Islet of Langerhans (tissue), 1 donor: ENCODE measurements around the gene TTYH3.
"Not testable (repeated sequence)": the region's sequence is repeated elsewhere in the genome, so short reads cannot be mapped to it uniquely, and the experiment has no call there.

ENCODE experiments used
- FAIRE-seq: peaks from one replicate; lab custom pipeline; 2011; peaks lifted over from hg19 to GRCh38; lab: Jason Lieb, UNC

The TTYH3 gene

DNA sequence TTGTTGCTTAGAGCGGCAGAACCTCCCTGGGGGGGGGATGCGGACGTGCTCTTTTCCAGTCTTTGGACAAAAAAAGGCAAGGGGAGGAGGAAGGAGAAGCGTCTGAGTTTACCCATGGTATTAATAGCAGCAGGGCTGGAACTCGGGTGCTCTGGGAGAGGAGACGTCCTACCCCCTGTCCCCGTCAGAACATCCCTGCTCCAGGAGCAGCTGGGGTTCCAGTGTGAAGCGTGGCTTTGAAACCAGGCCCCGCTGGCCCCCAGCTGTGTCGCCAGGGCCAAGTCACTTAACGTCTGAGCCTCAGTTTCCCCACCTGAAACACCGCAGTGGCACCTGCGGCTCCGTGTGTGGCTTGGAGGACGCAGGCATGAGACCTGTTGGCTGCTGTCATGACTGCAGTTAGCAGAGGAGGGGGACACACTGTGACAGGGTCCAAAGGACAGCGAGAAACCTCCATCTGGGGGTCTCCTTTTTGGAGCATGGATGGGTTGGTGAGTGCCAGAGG is 57.6 kb downstream of the TTYH3 start:
- no peak for FAIRE-seq

DNA sequence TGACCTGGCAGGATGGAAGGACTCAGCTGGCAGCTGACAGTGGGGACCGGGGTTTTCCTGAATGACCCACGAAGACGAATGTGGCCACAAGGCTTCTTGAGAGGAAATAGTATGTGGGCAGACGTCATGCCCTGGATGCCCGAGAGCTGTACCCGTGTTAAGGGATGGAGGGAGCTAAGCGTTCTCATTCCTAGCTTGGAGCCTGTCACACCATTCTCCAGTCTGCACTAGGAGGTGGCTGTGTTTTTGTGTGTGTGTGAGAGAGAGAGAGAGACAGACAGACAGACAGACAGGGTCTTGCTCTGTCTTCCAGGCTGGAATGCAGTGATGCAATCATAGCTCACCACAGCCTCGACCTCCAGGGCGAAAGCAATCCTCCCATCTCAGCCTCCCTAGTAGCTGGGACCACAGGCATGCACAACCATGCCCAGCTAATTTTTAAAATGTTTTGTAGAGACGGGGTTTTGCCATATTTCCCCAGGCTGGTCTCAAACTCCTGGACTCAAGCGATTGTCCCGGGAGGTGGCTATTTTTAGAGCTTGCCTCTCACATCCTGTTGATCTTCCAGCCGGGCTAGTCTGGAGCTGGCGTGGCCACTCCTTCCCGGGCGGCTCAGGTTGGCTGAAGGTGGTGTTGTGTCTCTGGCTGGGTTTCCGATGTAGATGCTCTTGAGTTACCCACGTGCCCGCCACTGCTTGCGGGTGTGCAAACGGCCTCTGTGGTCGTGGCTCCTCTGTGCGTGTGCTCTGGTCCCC is 58.3 kb downstream of the TTYH3 start:
- no peak for FAIRE-seq

DNA sequence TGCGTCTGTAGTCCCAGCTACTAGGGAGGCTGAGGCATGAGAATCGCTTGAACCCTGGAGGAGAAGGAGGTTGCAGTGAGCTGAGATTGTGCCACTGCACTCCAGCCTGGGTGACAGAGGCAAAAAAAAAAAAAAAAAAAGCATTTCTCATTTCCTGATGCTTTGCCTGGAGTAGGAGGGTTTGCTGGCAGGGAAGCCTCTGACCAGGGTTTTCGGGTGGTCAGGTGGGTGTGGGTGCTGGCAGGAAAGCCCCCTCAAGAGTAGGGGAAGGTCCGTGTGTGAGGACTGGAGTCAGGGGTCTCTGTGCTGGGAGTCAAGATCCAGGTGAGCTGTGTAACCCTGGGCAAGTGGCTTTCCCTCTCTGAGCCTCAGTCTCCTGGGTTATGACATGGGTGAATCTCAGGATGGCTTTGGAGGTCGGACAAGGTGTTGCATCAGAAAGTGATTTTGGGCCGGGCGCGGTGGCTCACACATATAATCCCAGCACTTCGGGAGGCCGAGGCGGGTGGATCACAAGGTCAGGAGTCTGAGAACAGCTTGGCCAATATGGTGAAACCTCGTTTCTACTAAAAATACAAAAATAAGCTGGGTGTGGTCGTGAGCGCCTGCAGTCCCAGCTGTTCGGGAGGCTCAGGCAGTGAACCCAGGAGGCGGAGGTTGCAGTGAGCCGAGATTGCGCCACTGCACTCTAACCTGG is 59.4 kb downstream of the TTYH3 start:
- FAIRE-seq, result no peak

DNA sequence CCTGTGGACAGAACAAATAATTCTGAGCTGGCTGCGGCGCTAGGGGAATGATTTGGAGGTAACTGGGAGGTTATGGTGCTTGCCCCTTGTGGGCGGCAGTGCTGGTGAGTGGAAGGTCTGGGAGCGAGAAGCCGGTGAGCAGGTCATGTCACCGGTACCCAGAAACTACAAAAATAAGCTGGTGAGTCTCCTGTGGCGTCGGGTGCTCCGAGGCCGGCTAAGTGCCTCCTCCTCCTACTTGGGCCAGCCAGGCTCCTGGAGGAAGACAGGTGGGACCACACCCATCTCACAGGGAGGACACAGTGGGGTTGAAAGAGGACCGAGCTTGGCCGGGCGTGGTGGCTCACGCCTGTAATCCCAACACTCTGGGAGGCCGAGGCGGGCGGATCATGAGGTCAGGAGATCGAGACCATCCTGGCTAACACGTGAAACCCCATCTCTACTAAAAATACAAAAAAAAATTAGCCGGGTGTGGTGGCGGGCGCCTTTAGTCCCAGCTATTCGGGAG is 60.2 kb downstream of the TTYH3 start:
- not testable (repeated sequence) for FAIRE-seq

DNA sequence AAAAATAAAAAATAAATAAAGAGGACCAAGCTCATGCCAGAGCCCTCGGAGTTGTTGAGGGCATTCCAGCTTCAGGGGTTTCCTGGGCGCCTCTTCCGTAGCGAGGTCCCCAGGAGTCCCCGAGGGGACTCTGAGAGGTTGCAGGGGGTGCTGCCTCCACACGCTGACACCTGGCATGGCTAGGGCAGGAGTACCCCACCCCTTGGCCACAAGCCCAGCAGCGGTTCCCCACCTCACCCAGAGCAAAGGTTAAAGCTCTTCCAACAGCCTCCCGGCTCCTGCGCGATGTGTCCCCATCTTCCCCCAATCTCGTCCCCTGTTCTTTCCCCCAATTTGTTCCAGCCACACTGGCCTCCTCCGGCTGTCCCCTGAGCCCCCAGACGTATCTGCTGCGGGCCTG is 60.8 kb downstream of the TTYH3 start:
- FAIRE-seq, result no peak

DNA sequence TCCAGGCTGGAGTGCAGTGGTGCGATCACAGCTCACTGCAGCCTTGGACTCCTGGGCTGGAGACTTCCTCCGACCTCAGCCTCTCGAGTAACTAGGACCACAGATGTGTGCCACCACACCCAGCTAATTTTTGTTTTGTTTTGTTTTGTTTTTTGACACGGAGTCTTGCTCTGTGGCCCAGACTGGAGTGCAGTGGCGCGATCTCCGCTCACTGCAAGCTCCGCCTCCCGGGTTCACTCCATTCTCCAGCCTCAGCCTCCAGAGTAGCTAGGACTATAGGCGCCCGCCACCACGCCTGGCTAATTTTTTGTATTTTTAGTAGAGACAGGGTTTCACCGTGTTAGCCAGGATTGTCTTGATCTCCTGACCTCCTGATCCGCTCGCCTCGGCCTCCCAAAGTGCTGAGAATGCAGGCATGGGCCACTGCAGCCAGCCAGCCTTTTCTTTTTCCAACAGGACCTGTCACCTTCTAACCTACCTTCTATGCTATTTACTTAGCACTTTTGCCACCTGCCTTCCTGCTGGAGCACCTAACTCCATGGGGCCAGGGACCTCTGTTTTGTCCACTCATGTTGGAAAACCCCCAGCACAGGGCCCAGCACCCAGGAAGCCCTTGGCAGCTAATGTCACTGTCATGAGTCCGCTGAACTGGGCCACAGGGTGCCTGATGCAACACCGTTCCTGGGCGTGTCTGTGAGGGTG is 61.8 kb downstream of the TTYH3 start:
- not testable (repeated sequence) for FAIRE-seq

DNA sequence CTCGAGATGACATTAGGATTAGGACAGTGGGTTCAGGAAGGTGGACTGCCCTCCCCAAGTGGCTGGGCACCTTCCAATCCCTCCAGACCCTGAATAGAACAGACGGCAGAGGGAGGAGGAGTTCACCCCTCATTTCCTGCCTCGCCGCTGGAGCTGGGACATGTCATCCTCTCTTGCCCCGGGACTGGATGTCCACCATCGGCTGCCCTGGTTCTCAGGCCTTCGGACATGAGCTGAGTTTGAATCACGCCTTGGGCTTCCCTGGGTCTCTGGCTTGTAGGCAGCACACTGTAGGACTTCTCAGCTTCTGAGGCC is 62.3 kb downstream of the TTYH3 start:
- FAIRE-seq, result not testable (repeated sequence)

DNA sequence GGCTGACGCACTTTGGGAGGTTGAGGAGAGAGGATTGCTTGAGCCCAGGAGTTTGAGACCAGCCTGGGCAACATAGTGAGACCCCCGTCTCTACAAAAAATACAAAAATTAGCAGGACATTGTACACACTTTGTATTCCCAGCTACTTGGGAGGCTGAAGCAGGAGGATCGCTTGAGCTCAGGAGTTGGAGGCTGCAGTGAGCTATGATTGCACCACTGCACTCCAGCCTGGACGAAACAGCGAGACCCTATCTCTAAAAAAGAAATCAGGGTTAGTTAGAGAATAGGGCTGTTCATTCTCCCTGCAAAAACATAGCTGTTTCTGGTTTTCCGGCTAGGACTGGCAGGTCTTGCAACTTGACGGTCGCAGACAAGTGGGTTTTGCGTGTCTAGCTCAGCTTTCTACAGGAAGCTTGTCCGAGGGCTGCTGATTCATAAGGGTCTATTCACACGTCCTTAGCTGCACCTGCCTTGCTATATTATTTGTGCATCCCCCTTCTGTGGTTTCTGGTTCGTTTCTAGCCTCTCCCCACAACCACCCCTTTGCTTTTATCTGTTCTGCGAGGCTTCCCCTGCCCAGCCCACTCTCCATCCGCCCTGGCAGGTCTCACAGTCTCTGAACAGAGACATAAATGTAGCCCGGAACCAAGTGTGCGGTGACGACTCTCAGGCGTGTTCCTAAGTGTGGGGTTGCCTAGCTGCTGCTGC is 66.9 kb downstream of the TTYH3 start:
- no peak for FAIRE-seq

DNA sequence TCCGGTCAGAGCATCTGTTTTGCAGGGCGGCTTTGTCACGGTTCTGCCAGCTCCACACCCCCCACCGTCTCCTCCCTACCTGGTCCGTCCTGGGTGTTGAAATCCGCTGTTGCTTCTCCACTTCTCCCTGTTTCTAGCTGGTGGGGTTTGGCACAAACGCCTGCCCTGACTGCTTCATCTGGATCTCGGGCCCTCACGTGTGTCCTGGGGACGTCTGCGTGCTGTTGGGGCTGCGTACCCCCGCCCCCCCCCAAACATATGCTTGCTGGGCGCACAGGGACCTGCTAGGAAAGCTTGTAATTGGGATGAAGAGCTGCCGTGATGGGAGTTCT is 67.5 kb downstream of the TTYH3 start:
- no peak for FAIRE-seq

DNA sequence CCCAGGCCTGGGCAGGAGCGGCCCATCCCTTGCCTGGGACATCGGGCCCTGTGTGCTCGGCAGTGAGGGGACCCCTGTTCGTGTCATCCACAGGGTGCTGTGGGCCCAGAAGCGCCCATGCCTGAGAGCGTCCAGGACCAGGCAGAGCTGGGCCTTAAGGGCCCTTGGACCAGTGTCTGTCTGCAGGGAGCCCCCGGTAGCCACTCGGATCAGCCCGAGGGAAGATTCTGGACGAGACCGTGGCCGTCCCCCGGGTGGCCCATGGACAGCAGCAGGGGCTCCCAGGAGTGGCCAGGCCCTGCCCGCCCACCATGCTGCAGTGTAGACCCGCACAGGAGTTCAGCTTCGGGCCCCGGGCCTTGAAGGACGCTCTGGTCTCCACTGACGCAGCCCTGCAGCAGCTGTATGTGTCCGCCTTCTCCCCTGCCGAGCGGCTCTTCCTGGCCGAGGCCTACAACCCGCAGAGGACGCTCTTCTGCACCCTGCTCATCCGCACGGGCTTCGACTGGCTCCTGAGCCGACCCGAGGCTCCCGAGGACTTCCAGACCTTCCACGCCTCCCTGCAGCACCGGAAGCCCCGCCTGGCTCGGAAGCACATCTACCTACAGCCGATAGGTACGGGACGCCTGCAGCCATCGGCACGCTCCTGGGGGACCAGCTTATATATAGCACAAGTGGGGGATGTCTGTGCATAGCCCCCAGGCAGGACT is 68.5 kb downstream of the TTYH3 start:
- no peak for FAIRE-seq

DNA sequence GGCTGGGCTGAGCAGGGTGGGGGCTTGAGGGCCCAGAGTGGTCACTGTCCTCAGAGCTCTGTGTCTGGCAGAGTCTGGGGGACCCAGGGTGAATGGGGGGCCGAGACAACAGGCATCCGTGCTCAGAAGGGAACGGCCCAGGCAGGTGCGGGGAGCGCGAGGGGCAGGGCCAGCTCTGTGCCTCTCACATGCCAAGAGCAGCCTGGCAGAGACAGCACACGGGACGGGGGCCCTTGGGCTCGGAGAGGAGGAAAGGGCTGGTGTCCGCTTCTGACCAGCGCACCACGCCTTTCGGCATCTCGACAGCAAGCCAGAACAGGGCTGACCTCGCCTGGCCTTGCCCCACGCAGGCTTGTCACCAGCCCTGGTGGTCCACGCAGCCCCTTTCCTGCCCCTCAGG is 69.6 kb downstream of the TTYH3 start:
- no peak for FAIRE-seq

DNA sequence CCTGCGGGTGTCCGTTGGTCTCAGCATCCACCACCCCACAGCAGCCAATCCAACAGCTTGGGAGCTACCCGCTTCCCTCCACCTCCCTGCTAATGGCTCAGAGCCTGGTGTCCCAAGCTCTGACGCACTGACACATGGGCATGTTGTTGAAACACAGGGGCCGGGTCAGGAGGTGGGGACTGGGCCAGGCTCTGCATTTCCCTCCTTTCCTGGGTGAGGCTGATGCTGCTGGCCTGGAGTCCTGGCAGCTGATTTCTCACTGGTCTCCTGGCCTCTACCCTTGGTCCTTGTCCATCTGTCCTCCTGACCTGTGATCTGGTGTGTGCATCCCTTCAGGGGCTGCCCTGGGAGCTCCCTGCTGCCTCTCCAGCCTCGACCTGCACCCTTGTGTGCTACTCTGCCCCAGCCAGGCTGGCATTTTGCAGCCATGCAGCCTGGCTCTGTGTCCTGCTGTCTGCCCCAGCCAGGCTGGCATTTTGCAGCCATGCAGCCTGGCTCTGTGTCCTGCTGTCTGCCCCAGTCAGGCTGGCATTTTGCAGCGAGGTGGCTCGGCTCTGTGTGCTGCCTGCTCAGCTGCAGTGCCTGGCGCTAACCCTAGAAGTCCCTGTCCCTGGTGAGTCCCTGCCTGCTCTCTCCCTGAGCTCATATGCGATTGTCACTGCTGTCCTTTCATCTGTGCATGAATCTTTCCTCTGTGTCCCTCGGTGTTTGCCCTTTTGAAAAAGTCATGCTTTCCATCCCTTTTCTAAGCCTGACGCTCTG is 70.2 kb downstream of the TTYH3 start:
- no peak for FAIRE-seq

DNA sequence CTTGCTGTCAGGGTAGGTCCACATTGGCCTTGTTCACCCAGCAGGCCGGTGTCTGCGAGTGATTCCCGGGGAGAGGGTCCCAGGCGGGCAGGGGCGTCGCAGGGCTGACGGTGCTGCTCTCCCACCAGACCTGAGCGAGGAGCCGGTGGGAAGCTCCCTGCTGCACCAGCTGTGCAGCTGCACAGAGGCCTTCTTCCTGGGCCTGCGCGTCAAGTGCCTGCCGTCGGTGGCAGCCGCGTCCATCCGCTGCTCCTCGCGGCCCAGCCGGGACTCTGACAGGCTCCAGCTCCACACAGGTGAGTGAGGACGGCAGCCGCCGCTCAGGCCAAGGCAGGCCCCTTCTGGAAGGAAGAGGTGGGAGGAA is 70.8 kb downstream of the TTYH3 start:
- no peak for FAIRE-seq

DNA sequence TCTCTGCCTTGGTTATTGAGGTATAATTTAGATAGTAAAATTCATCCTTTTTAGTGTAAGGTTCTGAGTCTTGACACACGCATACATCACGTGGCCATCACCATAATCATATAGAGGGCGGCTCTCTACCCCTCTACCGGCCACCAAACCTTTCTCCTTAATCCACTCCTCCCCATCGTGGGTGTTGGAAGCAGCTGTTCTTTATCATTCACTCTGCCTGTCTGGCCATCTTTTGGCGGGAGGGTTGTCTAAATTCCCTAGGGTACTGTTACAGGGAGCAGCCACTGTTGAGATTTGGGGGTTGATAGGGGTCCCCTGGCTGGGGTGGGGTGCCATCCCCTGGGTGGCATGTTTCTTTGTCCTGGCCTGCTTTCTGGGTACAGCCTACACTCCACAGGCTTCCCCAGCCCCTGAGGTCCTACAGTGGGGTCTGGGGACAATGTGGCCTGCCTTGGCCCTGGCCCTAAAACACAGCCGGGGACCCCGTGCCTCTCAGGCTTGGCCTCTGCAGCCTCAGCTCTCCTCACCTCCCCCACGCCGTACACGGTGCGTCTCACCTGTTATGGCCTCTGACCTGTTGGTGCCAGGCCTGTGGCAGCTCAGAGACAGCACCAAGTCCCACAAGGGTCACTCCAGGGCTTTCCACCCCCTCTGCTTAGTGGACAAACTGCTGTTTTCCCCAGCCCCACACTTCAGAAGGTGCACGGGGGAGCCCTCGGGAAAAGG is 73.7 kb downstream of the TTYH3 start:
- FAIRE-seq, result no peak

DNA sequence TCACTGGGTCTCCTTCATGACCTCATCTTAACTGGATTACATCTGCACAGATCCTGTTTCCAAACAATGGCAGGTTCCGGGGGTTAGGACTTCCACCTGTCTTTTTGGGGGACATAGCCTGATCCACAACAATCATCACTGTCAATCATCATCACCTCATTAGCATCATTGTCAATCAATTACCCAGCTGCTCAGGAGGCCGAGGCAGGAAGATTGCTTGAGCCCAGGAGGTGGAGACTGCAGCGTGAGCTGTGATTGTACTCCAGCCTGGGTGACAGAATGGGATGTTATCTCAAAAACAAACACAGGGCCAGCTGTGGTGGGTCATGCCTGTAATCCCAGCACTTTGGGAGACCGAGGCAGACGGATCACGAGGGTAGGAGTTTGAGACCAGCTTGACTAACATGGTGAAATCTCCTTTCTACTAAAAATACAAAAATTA is 74.9 kb downstream of the TTYH3 start:
- FAIRE-seq, result no peak

DNA sequence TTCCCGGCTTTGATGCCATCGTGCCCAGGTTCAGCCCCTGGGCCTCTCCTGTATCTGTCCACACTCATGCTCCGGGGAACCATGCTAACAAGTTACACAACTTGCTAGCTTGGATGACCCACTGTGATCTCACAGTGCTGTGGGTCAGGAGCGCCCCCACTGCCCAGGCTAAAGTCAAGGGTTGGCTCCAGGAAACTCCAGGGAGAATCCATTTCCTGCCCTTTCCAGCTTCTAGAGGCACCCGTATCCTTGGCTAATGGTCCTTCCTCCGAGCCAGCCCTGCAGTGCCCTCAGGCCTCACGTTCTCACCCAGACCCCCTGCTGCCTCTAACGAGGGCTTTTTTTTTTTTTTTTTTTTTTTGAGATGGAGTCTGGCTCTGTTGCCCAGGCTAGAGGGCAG is 75.7 kb downstream of the TTYH3 start:
- FAIRE-seq, result no peak

DNA sequence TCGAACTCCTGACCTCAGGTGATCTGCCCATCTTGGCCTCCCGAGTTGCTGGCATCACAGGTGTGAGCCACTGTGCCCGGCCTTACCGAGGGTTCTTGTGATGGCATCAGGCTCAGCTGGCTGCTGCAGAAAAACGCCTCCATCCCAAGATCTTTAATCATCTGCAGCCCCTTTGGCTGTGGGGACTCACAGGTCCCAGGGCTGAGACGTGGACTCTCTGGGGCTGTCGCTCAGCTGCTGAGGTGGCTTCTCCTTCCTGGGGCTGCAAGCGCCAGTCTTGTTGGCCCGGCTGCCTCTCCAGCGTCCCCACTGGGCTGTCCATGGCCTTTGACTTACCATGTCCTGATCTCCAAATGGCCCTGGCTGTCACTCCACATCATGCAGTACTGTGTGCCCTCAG is 76.3 kb downstream of the TTYH3 start:
- no peak for FAIRE-seq

DNA sequence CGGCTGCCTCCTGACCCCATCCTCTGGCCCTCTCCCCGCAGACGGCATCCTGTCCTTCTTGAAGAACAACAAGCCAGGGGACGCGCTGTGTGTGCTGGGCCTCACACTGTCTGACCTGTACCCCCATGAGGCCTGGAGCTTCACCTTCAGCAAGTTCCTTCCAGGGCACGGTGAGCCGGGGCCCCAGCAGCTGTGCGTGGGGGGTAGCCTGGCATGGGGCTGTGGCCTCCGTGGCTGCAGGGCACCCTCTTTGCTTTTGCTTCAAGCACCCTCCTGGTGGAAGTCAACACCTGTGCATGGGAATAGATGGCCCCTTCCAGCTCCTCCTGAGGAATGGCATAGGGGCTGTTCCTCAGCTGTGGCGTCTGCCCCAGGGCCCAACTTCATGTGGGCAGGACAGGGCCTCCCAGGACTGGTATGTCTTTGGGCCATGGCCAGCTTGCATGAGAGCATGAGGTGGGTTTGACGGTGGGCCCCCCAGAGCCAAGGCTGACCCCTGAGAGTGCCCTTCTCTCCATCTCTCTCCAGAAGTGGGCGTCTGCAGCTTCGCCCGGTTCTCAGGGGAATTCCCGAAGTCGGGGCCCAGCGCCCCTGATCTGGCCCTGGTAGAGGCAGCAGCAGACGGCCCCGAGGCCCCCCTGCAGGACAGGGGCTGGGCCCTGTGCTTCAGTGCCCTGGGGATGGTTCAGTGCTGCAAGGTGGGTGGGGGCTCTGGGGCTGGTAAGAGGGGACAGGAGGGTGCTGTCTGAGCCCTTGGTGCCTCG is 76.9 kb downstream of the TTYH3 start:
- FAIRE-seq, result no peak

DNA sequence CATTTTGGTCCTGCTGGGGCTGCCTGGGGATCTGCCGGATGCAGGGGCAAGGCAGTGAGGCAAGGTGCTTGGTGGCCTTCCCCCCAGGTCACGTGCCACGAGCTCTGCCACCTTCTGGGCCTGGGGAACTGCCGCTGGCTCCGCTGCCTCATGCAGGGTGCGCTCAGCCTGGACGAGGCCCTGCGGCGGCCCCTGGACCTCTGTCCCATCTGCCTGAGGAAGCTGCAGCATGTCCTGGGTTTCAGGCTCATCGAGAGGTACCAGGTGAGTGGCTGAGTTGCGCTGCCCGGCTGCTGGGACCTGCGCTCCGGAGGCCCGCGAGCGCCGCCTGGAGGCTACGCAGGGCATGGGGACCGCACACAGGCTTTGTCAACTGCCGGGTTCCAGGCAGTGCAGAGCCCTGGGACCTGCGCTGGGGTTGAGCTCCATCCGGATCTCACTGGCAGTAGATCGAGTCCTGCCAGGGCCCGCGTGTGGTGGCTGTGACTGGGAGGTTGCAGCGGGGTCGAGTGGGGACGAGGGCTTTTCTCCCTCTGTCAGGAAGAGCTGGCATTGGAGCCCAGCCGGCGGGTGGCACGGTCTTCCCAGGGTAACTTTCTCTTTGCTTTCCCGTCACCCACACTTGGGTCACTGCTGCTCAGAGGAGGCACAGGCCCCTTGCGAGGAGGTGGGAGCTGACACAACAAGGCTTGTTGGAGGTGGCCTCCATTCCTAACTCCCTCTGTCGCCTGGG is 77.9 kb downstream of the TTYH3 start:
- no peak for FAIRE-seq
